22Rv1 (cell line): ENCODE measurements around the gene PKNOX2.

Experiments used
- H3K27ac ChIP-seq: fragments of 450-650 bp; 2 replicates; pipeline ENCODE4 v1.5.1; 2017
- ZFX ChIP-seq: fragments of 450-650 bp; IDR thresholded peaks from 2 replicates; pipeline ENCODE4 v1.6.1; 2017; ENCODE audit warnings: antibody characterized with exemption, borderline replicate concordance
- TF ChIP-seq, protein P1 (sequence below): fragments of 450-650 bp; IDR thresholded peaks from 2 replicates; pipeline ENCODE4 v1.5.1; 2017; ENCODE audit warnings: mild to moderate bottlenecking

Gene PKNOX2

DNA sequence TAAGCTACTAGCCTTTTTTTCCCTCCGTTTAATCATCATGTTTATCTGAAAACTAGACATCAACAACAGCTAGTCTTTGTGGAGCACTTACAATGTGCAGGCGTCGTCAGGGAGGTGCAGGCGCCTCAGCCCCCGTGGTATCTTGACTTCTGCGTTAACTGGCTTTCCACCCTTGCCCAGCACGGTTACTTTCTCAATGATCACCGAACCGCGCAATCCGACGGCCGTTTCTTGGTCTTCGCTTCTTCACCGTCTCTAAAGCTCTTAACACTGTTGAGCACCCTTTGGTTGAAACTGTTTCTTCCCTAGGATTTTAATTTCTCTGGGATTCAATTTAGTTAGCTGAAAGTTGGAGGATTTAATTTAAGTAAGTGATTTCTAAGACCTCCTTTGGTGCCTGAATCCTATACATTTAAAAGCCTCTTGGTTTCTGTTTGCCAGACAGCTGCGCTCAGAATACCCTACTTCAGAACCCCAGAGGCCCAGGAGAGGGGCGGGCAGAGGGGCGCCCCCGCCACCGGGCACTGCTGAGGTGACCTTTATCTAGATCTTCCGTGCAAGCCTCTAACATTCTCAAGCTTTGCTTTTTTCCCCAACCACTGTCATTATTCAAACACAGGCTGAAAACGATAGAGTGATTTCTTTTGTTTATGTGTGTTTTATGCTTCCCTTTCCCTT lies 35.1 kb upstream of the PKNOX2 start:
- no peak for TF ChIP-seq ZFX
- TF ChIP-seq, protein P1, sequence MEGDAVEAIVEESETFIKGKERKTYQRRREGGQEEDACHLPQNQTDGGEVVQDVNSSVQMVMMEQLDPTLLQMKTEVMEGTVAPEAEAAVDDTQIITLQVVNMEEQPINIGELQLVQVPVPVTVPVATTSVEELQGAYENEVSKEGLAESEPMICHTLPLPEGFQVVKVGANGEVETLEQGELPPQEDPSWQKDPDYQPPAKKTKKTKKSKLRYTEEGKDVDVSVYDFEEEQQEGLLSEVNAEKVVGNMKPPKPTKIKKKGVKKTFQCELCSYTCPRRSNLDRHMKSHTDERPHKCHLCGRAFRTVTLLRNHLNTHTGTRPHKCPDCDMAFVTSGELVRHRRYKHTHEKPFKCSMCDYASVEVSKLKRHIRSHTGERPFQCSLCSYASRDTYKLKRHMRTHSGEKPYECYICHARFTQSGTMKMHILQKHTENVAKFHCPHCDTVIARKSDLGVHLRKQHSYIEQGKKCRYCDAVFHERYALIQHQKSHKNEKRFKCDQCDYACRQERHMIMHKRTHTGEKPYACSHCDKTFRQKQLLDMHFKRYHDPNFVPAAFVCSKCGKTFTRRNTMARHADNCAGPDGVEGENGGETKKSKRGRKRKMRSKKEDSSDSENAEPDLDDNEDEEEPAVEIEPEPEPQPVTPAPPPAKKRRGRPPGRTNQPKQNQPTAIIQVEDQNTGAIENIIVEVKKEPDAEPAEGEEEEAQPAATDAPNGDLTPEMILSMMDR: no peak
- H3K27ac ChIP-seq: no peak overlapping the region

DNA sequence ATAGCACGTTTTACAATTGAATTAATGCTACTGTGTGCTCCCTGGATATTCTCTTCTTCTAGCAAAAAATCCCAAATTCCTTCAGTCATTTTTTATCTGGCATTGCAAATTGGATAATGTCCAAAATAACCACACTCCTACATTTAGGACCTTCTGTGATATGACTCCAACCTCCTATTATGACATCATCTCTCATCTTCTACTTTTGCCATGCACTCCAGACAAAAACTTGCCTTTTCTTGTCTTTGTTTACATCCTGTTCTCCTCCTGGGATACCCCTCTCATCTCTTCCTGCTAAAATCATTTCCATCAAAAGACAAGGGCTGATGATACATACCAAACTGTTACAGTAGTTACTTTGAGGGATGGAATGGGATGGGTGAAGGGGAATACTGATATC lies 32.5 kb upstream of the PKNOX2 start:
- H3K27ac ChIP-seq: no peak overlapping the region
- TF ChIP-seq, protein P1: no peak
- no peak for TF ChIP-seq ZFX

- TF ChIP-seq ZFX: no peak
- TF ChIP-seq, protein P1: no peak
- H3K27ac ChIP-seq: no peak overlapping the region
These were observed 32.0 kb upstream of the PKNOX2 start for GRCh38 chr11:125132596-125132995.

GRCh38 chr11:125136001-125136400 lies 28.6 kb upstream of the PKNOX2 start:
- no peak overlapping the region for H3K27ac ChIP-seq
- TF ChIP-seq ZFX: no peak
- TF ChIP-seq, protein P1: no peak

- H3K27ac ChIP-seq: no peak overlapping the region
- TF ChIP-seq, protein P1: no peak
These were observed 25.6 kb upstream of the PKNOX2 start for GRCh38 chr11:125138966-125139365.

DNA sequence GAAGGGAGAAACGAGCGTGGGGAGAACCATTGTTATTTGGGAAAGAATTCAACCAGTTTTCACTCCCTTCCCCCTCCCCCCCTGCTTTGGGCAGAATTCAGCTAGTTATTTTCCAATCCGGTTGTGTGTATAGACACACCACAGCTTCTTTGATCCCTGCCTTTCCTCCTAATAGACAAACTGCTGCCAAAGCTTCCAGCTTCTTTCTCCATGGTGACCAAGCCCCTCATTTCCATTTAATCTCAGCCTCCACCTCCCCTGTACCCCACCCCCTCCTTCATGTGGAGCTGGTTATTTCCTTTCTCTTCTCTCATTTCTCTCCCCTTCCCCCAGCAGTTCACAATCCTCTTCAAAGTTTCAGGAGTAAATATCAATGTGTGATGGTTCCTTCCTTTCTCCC lies 24.8 kb upstream of the PKNOX2 start:
- H3K27ac ChIP-seq: no peak overlapping the region
- TF ChIP-seq, protein P1: no peak
- TF ChIP-seq ZFX: no peak

- no peak overlapping the region for H3K27ac ChIP-seq
- TF ChIP-seq, protein P1: no peak
- TF ChIP-seq ZFX: no peak
These were observed 24.3 kb upstream of the PKNOX2 start for GRCh38 chr11:125140233-125140632.
